Ovary (tissue), 3 donors: ENCODE measurements around the gene TRPV4.

Experiments used
- CTCF ChIP-seq, 3 donors: fragments of 450-650 bp in 2 of 3; fragments of 200-600 bp in 1 of 3; IDR thresholded peaks; one replicate each; pipeline versions ENCODE4 v1.5.1 to v1.8.0; 2016 to 2022; ENCODE audit warnings: antibody characterized with exemption in 3 of 3, mild to moderate bottlenecking in 1 of 3
- EP300 ChIP-seq: sonication (generic); formaldehyde crosslinking; IDR thresholded peaks from one replicate; pipeline ENCODE4 v1.6.1; 2017; ENCODE audit warnings: antibody characterized with exemption
- POLR2A ChIP-seq: fragments of 450-650 bp; IDR thresholded peaks from one replicate; pipeline ENCODE4 v1.6.1; 2017; ENCODE audit warnings: antibody characterized with exemption, mild to moderate bottlenecking, moderate library complexity
- donor health status: DM: no; HTN: no; CAD: no.

- TF ChIP-seq POLR2A = no peak
- no peak for TF ChIP-seq CTCF (IDR thresholded peaks at IDR 0.05)
- TF ChIP-seq EP300 = no peak
Observed at GRCh38 chr12:109783965-109784244, 49.3 kb downstream of the TRPV4 start.
